ENCODE results near the gene TRAPPC2B. TPM values are rescaled to one million over a fixed set of nuclear protein-coding genes. Genes with fewer than 3 reads are reported as not detected.
"Not testable (repeated sequence)": the region's sequence is repeated elsewhere in the genome, so short reads cannot be mapped to it uniquely, and the experiment has no call there.

The TRAPPC2B gene
- total and polyA plus RNA-seq, 2 of the 13 experiments (the other 11 are each of a cell fraction or from before 2014, with no cell fraction given), result 13.3 to 17.7 TPM

GRCh38 chr19:57374647-57375046 is 11.3 kb downstream of the TRAPPC2B start:
- POLR2A ChIA-PET; H3K79me2 ChIP-seq (ENCODE audit: insufficient read depth, low read length); H3K4me3 ChIP-seq (replicated peaks in 1 of 3; ENCODE audit: insufficient read depth in 1 of 3, low read depth in 2 of 3, low read length in 3 of 3); BruUV-seq (replicated peaks); ATAC-seq; FAIRE-seq; H3K4me1 ChIP-seq (ENCODE audit: insufficient read depth, low read length); H3K9ac ChIP-seq (ENCODE audit: insufficient read depth, low read depth, low read length); CTCF ChIA-PET (ENCODE audit: low intra/inter-chr PET ratio, low total read pairs); H3K4me2 ChIP-seq (ENCODE audit: low read depth, low read length); DNase-seq (ENCODE audit: low spot score); intact Hi-C loops (cut with micrococcal nuclease; ENCODE audit: unreplicated experiment); H3K9me3 ChIP-seq (ENCODE audit: low read length); H3K27me3 ChIP-seq (ENCODE audit: control insufficient read depth in 1 of 2, insufficient read depth in 2 of 2, low read length in 2 of 2); in situ Hi-C loops (cut with HindIII; ENCODE audit: extremely low pct_ligation_motif_present, low pct_unique_long_range_greater_than_20kb); H4K20me1 ChIP-seq (ENCODE audit: insufficient read depth, low read length); H3K27ac ChIP-seq (ENCODE audit: extremely low read length, insufficient read depth, low read length); H2AFZ ChIP-seq (ENCODE audit: low read length): not testable (repeated sequence)
- H3K36me3 ChIP-seq (replicated peaks in 1 of 2; ENCODE audit: control insufficient read depth in 1 of 2, insufficient read depth in 2 of 2, low read length in 2 of 2), result peaks cover 2 to 11% of the 10 kb centered on the region in 2 experiments; a peak in 2 of 5 replicates
- TF ChIP-seq MAFF (IDR thresholded peaks at IDR 0.05; ENCODE audit: low read depth, low read length), result peak; percentile 85
- TF ChIP-seq MAFK (conservative IDR thresholded peaks at IDR 0.05 in 1 of 2, IDR thresholded peaks at IDR 0.05 in 1 of 2; ENCODE audit: low read length in 2 of 2), result peak; percentile 89 to 90
- 97% methylated on average over 2 of the region's 2 CpGs for WGBS (ENCODE audit: low lambda C conversion rate)

- Histone ChIP-seq H3K27me3 (ENCODE audit: control insufficient read depth in 1 of 2, insufficient read depth in 2 of 2, low read length in 2 of 2) (no peaks in the 10 kb centered on the region), H3K4me1 (ENCODE audit: insufficient read depth, low read length) (no peaks in the 10 kb centered on the region), H3K4me3 (replicated peaks in 1 of 3; ENCODE audit: insufficient read depth in 1 of 3, low read depth in 2 of 3, low read length in 3 of 3) (no peak overlapping the region), H3K36me3 (replicated peaks in 1 of 2; ENCODE audit: control insufficient read depth in 1 of 2, insufficient read depth in 2 of 2, low read length in 2 of 2) (peaks cover 2 to 11% of the 10 kb centered on the region in 2 experiments; a peak in 2 of 5 replicates), H3K79me2 (ENCODE audit: insufficient read depth, low read length) (no peaks in the 10 kb centered on the region), H2AFZ (ENCODE audit: low read length) (no peak overlapping the region), H3K4me2 (ENCODE audit: low read depth, low read length) (no peak overlapping the region), H3K9ac (ENCODE audit: insufficient read depth, low read depth, low read length) (no peak overlapping the region), H3K9me3 (ENCODE audit: low read length) (peaks cover 7% of the 10 kb centered on the region; the same call in 1 of the 2 replicates), H3K27ac (ENCODE audit: extremely low read length, insufficient read depth, low read length) (no peak overlapping the region), H4K20me1 (ENCODE audit: insufficient read depth, low read length) (no peaks in the 10 kb centered on the region)
- BruUV-seq (replicated peaks), result no TSS peak
- TF ChIP-seq RBM39 (IDR thresholded peaks at IDR 0.05; ENCODE audit: low read depth, low read length, poor library complexity, severe bottlenecking) (no peak), CSRNP1 (CRISPR knock-in tag; IDR thresholded peaks at IDR 0.05) (no peak), RBFOX2 (IDR thresholded peaks at IDR 0.05; ENCODE audit: low read depth, low read length) (no peak), ZBTB2 (CRISPR knock-in tag; IDR thresholded peaks at IDR 0.05; ENCODE audit: low read depth) (no peak), ZBTB34 (CRISPR knock-in tag; IDR thresholded peaks at IDR 0.05) (no peak), ZNF549 (CRISPR knock-in tag; IDR thresholded peaks at IDR 0.05) (no peak)
- WGBS (ENCODE audit: low lambda C conversion rate), result 95% methylated on average over 6 of the region's 6 CpGs
- DNase-seq (ENCODE audit: low spot score) (no peak), ATAC-seq (no peak), FAIRE-seq (no peak)
- CTCF ChIA-PET (ENCODE audit: low intra/inter-chr PET ratio, low total read pairs), result no interaction called here
- in situ Hi-C loops (cut with HindIII; ENCODE audit: extremely low pct_ligation_motif_present, low pct_unique_long_range_greater_than_20kb), result no loop called here
- POLR2A ChIA-PET, result no interaction called here
- intact Hi-C loops (cut with micrococcal nuclease; ENCODE audit: unreplicated experiment), result no loop called here
These were observed 12.8 kb downstream of the TRAPPC2B start for GRCh38 chr19:57376151-57376550.
